ENCODE measurements around the gene PCGF1. TPM values are rescaled to one million over a fixed set of nuclear protein-coding genes. Genes with fewer than 3 reads are reported as not detected.

The PCGF1 gene
- total RNA-seq, 1 donor from 2014 or later: 14.4 TPM

Other genes with a start within 250 kb of the PCGF1 start
- gene SLC4A5, start 164.3 kb downstream of the PCGF1 start, total RNA-seq: 0.10 and 0.18 TPM in 2 replicates
- 152 and 167 TPM in 2 replicates for gene DCTN1, start 127.4 kb downstream of the PCGF1 start, total RNA-seq
- 0.34 and 0.82 TPM in 2 replicates for gene C2orf81, start 86.1 kb downstream of the PCGF1 start, total RNA-seq
- gene WDR54, start 86.0 kb downstream of the PCGF1 start, total RNA-seq: 29.1 and 35.6 TPM in 2 replicates
- gene RTKN, start 65.8 kb downstream of the PCGF1 start, total RNA-seq: 11.2 and 14.5 TPM in 2 replicates
- gene INO80B, start 52.6 kb downstream of the PCGF1 start, total RNA-seq: 17.2 and 21.7 TPM in 2 replicates
- gene WBP1, start 49.3 kb downstream of the PCGF1 start, total RNA-seq: 41.0 and 50.8 TPM in 2 replicates
- gene MOGS, start 42.3 kb downstream of the PCGF1 start, total RNA-seq: 94.6 and 120 TPM in 2 replicates
- gene MRPL53, start 35.0 kb downstream of the PCGF1 start, total RNA-seq: 12.7 and 17.0 TPM in 2 replicates
- 12.5 and 19.3 TPM in 2 replicates for gene CCDC142, start 24.7 kb downstream of the PCGF1 start, total RNA-seq
- gene TTC31, start 24.6 kb downstream of the PCGF1 start, total RNA-seq: 14.1 and 37.5 TPM in 2 replicates
- gene LBX2, start 8.1 kb downstream of the PCGF1 start, total RNA-seq: 3.9 and 4.3 TPM in 2 replicates
- gene TLX2, start 6.8 kb upstream of the PCGF1 start, total RNA-seq: not detected in 2 replicates
- gene DQX1, start 18.5 kb upstream of the PCGF1 start, total RNA-seq: not detected in 2 replicates
- 102 and 136 TPM in 2 replicates for gene AUP1, start 22.0 kb upstream of the PCGF1 start, total RNA-seq
- gene HTRA2, start 22.2 kb upstream of the PCGF1 start, total RNA-seq: 30.6 TPM in 2 replicates
- 1.1 and 2.7 TPM in 2 replicates for gene LOXL3, start 46.2 kb upstream of the PCGF1 start, total RNA-seq
- gene DOK1, start 47.0 kb upstream of the PCGF1 start, total RNA-seq: 12.9 and 17.2 TPM in 2 replicates
- not detected in 2 replicates for gene M1AP, start 140.6 kb upstream of the PCGF1 start, total RNA-seq
- gene SEMA4F, start 146.6 kb upstream of the PCGF1 start, total RNA-seq: 8.1 and 11.3 TPM in 2 replicates